WTC11 (cell line): ENCODE data around the gene NELL1.

Source experiments
- CBFB ChIP-seq: sonication (generic); formaldehyde crosslinking; IDR thresholded peaks from 2 replicates; pipeline ENCODE4 v1.8.1; 2022; ENCODE audit warnings: mild to moderate bottlenecking, low read depth, missing genetic modification reagents
- CTCF ChIP-seq: fragments of 200-600 bp; IDR thresholded peaks from 2 replicates; pipeline ENCODE4 v1.8.0; 2022; ENCODE audit warnings: antibody characterized with exemption
- E2F1 ChIP-seq: sonication (generic); formaldehyde crosslinking; IDR thresholded peaks from 2 replicates; pipeline ENCODE4 v1.8.0; 2022; ENCODE audit warnings: mild to moderate bottlenecking, missing genetic modification reagents
- FOXK1 ChIP-seq: sonication (generic); formaldehyde crosslinking; IDR thresholded peaks from 2 replicates; pipeline ENCODE4 v1.8.0; 2022; ENCODE audit warnings: mild to moderate bottlenecking, moderate library complexity, missing genetic modification reagents
- KAT7 ChIP-seq: sonication (generic); formaldehyde crosslinking; IDR thresholded peaks from 2 replicates; pipeline ENCODE4 v1.8.1; 2023; ENCODE audit warnings: missing genetic modification reagents, mild to moderate bottlenecking, borderline replicate concordance
- MAX ChIP-seq: sonication (generic); formaldehyde crosslinking; IDR thresholded peaks from 2 replicates; pipeline ENCODE4 v1.8.0; 2022; ENCODE audit warnings: mild to moderate bottlenecking, missing genetic modification reagents
- NR3C1 ChIP-seq: sonication (generic); formaldehyde crosslinking; conservative IDR thresholded peaks from 2 replicates; pipeline ENCODE4 v1.8.1; 2023; ENCODE audit warnings: low read depth, mild to moderate bottlenecking, missing genetic modification reagents
- TEAD1 ChIP-seq: sonication (generic); formaldehyde crosslinking; IDR thresholded peaks from 2 replicates; pipeline ENCODE4 v1.8.0; 2022; ENCODE audit warnings: mild to moderate bottlenecking, missing genetic modification reagents
- ZNF423 ChIP-seq: fragments of 250-450 bp; sonication (Bioruptor Pico); IDR thresholded peaks from 2 replicates; pipeline ENCODE4 v2.1.2; 2022; ENCODE audit warnings: mild to moderate bottlenecking, moderate library complexity

GRCh38 chr11:21026685-21027084 lies 357.3 kb downstream of the NELL1 start:
- TF ChIP-seq E2F1 = no peak
- TF ChIP-seq MAX (CRISPR knock-in tag) = no peak
- TF ChIP-seq TEAD1 (CRISPR knock-in tag) = no peak
- TF ChIP-seq CTCF = no peak
- TF ChIP-seq ZNF423 (CRISPR knock-in tag) = no peak
- TF ChIP-seq NR3C1 (CRISPR knock-in tag) = no peak
- no peak for TF ChIP-seq KAT7 (CRISPR knock-in tag)
- no peak for TF ChIP-seq FOXK1 (CRISPR knock-in tag)
- no peak for TF ChIP-seq CBFB (CRISPR knock-in tag)
